Subcutaneous adipose tissue (tissue), 4 donors: ENCODE measurements around the gene WIPI1. TPM values are rescaled to one million over a fixed set of nuclear protein-coding genes. Genes with fewer than 3 reads are reported as not detected.

Source experiments
- CTCF ChIP-seq: fragments of 450-650 bp; IDR thresholded peaks from one replicate; pipeline ENCODE4 v1.5.1; 2016; ENCODE audit warnings: low read depth, mild to moderate bottlenecking, control low read depth, antibody characterized with exemption, moderate library complexity
- total RNA-seq, 4 donors: library from RNA; depleted of rRNA; stranded (reverse); fragments of >200 nt; gene quantifications; one replicate each; pipeline ENCODE4 v1.1.0, GENCODE V29; 2016

The WIPI1 gene
- total RNA-seq, 4 donors from 2014 or later, result 59.5 to 83.0 (median 71.2) TPM

- no peak for TF ChIP-seq CTCF
These were observed 1.8 kb upstream of the WIPI1 start for GRCh38 chr17:68459037-68459639.

- no peak for TF ChIP-seq CTCF
These were observed 1.2 kb upstream of the WIPI1 start for GRCh38 chr17:68458260-68459036.

GRCh38 chr17:68457539-68458259 lies 403 bp upstream of the WIPI1 start:
- TF ChIP-seq CTCF, result no peak

GRCh38 chr17:68456339-68457167 lies 743 bp downstream of the WIPI1 start:
- no peak for TF ChIP-seq CTCF

GRCh38 chr17:68455901-68456338 lies 1.4 kb downstream of the WIPI1 start:
- no peak for TF ChIP-seq CTCF

- TF ChIP-seq CTCF, result no peak
These were observed 3.2 kb downstream of the WIPI1 start for GRCh38 chr17:68453991-68454665.
